Body of pancreas (tissue), 4 donors: ENCODE measurements around the gene PRR29.

Source experiments
- POLR2A ChIP-seq, 3 donors: fragments of 450-650 bp; IDR thresholded peaks; one replicate each; pipeline ENCODE4 v1.6.1; 2016; ENCODE audit warnings: antibody characterized with exemption in 3 of 3, mild to moderate bottlenecking in 2 of 3
- TF ChIP-seq, protein P1 (sequence below), 7 experiments: fragments of 450-650 bp in 4 of 7; fragments of 200-600 bp in 3 of 7; sonication (generic) in 3 of 7; IDR thresholded peaks; one replicate each; pipeline ENCODE4 v1.5.1; 2016 to 2019; ENCODE audit warnings: antibody characterized with exemption in 7 of 7

GRCh38 chr17:64003526-64004121 lies 5.5 kb downstream of the PRR29 start:
- no peak for TF ChIP-seq POLR2A (IDR thresholded peaks at IDR 0.05)
- TF ChIP-seq, protein P1, sequence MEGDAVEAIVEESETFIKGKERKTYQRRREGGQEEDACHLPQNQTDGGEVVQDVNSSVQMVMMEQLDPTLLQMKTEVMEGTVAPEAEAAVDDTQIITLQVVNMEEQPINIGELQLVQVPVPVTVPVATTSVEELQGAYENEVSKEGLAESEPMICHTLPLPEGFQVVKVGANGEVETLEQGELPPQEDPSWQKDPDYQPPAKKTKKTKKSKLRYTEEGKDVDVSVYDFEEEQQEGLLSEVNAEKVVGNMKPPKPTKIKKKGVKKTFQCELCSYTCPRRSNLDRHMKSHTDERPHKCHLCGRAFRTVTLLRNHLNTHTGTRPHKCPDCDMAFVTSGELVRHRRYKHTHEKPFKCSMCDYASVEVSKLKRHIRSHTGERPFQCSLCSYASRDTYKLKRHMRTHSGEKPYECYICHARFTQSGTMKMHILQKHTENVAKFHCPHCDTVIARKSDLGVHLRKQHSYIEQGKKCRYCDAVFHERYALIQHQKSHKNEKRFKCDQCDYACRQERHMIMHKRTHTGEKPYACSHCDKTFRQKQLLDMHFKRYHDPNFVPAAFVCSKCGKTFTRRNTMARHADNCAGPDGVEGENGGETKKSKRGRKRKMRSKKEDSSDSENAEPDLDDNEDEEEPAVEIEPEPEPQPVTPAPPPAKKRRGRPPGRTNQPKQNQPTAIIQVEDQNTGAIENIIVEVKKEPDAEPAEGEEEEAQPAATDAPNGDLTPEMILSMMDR (IDR thresholded peaks at IDR 0.05) = no peak
